ENCODE data around the gene CFTR.
"Not testable (repeated sequence)": the region's sequence is repeated elsewhere in the genome, so short reads cannot be mapped to it uniquely, and the experiment has no call there.

Gene CFTR

DNA sequence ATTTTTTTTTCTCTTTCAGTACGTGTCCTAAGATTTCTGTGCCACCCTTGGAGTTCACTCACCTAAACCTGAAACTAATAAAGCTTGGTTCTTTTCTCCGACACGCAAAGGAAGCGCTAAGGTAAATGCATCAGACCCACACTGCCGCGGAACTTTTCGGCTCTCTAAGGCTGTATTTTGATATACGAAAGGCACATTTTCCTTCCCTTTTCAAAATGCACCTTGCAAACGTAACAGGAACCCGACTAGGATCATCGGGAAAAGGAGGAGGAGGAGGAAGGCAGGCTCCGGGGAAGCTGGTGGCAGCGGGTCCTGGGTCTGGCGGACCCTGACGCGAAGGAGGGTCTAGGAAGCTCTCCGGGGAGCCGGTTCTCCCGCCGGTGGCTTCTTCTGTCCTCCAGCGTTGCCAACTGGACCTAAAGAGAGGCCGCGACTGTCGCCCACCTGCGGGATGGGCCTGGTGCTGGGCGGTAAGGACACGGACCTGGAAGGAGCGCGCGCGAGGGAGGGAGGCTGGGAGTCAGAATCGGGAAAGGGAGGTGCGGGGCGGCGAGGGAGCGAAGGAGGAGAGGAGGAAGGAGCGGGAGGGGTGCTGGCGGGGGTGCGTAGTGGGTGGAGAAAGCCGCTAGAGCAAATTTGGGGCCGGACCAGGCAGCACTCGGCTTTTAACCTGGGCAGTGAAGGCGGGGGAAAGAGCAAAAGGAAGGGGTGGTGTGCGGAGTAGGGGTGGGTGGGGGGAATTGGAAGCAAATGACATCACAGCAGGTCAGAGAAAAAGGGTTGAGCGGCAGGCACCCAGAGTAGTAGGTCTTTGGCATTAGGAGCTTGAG lies at the start of gene CFTR:
TSS of gene CFTR (plus strand) at position 801 of the 830 bp plus-strand sequence. CDS start 70 bp downstream, outside the sequence.
- no peaks in the 10 kb centered on the region for H3K36me3 ChIP-seq (ENCODE audit: control insufficient read depth in 2 of 2, insufficient read depth in 2 of 2, low read length in 2 of 2)
- peaks cover 0 to 8% of the 10 kb centered on the region in 2 donors for H3K27me3 ChIP-seq (ENCODE audit: control insufficient read depth in 1 of 2, insufficient read depth in 2 of 2, low read length in 2 of 2)
- no peaks in the 10 kb centered on the region for H3K9me3 ChIP-seq (ENCODE audit: control insufficient read depth in 2 of 2, low read length in 2 of 2)
- peaks cover 3% of the 10 kb centered on the region for H3K4me1 ChIP-seq (ENCODE audit: control insufficient read depth, insufficient read depth, low read length)
- no peak within 1 kb of the TSS for H3K27ac ChIP-seq (ENCODE audit: low read length)
- peak within 1 kb of the TSS; percentile 35 to 65 for H3K4me3 ChIP-seq (ENCODE audit: low read length in 2 of 2)
- H3K9ac ChIP-seq (ENCODE audit: low read length in 2 of 2): no peak within 1 kb of the TSS

DNA sequence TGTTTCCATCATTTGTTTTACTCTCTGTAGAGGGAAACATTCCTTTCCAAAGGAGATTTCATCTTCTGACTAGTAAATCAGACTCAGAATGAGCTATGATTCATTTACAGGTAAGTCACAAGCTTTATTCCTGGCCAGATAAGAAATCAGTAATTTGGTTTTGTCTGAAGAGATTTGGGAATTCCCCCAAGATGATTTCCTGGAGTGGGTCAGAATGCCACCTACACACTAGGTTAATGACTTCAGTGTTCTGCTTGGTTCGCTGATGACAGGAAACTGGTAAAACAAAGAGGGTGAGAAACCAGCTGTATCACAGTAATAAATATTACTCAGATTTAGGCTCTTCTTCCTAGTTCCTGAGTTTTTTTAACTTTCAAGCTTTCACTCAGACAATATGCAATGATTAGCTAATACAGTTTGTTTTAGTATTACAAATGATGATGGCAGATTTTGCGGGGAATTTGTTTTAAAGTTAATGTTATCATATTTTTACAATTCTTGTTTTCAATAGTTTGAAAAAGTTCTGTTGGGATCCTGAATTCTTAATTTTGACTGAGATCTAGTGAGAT lies 44.3 kb upstream of the CFTR start:
- no peaks in the 10 kb centered on the region for H3K9me3 ChIP-seq (ENCODE audit: control insufficient read depth in 2 of 2, low read length in 2 of 2)
- no peaks in the 10 kb centered on the region for H3K27me3 ChIP-seq (ENCODE audit: control insufficient read depth in 1 of 2, insufficient read depth in 2 of 2, low read length in 2 of 2)
- H3K36me3 ChIP-seq (ENCODE audit: control insufficient read depth in 2 of 2, insufficient read depth in 2 of 2, low read length in 2 of 2): no peaks in the 10 kb centered on the region
- H3K9ac ChIP-seq (ENCODE audit: low read length in 2 of 2): no peak overlapping the region
- no peak overlapping the region for H3K27ac ChIP-seq (ENCODE audit: low read length)
- no peak overlapping the region for H3K4me3 ChIP-seq (ENCODE audit: low read length in 2 of 2)
- no peaks in the 10 kb centered on the region for H3K4me1 ChIP-seq (ENCODE audit: control insufficient read depth, insufficient read depth, low read length)

DNA sequence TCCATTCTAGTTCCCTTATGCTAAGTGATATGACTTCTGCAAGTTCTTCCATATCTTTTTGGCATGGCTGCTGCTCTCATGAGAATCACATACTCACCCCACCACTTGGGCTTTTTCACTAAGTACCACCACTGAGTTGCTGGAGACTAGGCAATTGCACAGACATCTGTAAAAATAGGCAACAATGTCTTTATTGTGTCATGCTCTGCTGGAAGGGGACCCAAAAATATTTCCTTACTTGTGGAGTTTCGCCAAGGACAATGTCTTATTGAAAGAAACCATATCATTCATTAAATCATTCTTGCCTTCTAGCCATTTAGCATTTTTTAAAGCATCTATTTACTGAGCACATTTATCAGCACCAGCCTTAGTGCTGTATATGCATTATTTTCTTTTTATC lies 35.2 kb upstream of the CFTR start:
- no peaks in the 10 kb centered on the region for H3K36me3 ChIP-seq (ENCODE audit: control insufficient read depth in 2 of 2, insufficient read depth in 2 of 2, low read length in 2 of 2)
- no peaks in the 10 kb centered on the region for H3K27me3 ChIP-seq (ENCODE audit: control insufficient read depth in 1 of 2, insufficient read depth in 2 of 2, low read length in 2 of 2)
- H3K9me3 ChIP-seq (ENCODE audit: control insufficient read depth in 2 of 2, low read length in 2 of 2): no peaks in the 10 kb centered on the region
- H3K4me1 ChIP-seq (ENCODE audit: control insufficient read depth, insufficient read depth, low read length): no peaks in the 10 kb centered on the region
- H3K9ac ChIP-seq (ENCODE audit: low read length in 2 of 2): no peak overlapping the region
- no peak overlapping the region for H3K27ac ChIP-seq (ENCODE audit: low read length)
- no peak overlapping the region for H3K4me3 ChIP-seq (ENCODE audit: low read length in 2 of 2)

DNA sequence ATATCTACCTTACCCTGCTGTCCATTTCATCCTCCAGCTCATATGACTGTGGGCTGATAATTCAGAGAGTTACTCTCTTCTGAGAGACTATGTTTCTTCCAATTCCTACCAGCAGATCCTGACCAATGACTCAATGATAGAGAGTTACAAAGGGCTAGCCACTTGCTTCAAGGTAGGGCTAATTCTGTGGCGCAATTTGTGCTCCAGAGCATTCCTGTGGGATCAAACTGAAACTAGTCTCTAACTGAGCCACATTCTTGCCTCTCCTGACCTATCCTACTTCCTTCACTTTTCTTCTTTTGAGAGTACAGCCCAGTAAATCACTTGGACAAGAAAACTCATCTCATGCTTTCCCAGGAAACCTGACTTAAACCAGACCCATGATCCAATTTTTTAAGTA lies 34.6 kb upstream of the CFTR start:
- Histone ChIP-seq H3K27me3 (ENCODE audit: control insufficient read depth in 1 of 2, insufficient read depth in 2 of 2, low read length in 2 of 2) (no peaks in the 10 kb centered on the region), H3K9ac (ENCODE audit: low read length in 2 of 2) (no peak overlapping the region), H3K9me3 (ENCODE audit: control insufficient read depth in 2 of 2, low read length in 2 of 2) (no peaks in the 10 kb centered on the region), H3K4me1 (ENCODE audit: control insufficient read depth, insufficient read depth, low read length) (no peaks in the 10 kb centered on the region), H3K4me3 (ENCODE audit: low read length in 2 of 2) (no peak overlapping the region), H3K36me3 (ENCODE audit: control insufficient read depth in 2 of 2, insufficient read depth in 2 of 2, low read length in 2 of 2) (no peaks in the 10 kb centered on the region), H3K27ac (ENCODE audit: low read length) (no peak overlapping the region)

DNA sequence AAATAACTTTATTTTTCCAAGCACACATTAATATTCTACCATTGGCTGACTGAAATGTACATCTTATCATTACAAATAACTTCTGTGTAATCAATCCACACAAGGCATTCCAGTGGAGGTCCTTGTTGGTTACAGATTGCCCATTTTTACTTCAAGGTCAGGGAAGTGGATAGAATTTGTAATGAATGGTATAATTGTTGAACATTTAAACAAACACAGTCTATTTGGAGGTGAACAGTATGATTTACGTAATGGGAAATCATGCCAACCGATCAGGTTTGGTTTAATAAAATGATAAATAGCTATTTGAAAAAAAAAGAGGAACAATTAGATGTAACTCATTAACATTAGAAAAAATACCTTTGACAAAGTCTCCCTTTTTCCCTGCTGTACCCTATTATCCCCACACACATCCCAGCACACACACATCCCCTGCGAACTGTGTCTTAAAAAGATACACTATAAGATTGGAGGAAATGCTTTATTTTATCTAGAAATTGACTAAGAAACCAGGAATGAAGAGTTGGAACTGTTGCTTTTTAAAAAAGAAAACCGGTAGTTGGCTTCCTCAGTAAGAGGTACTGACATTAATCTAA lies 33.5 kb upstream of the CFTR start:
- Histone ChIP-seq H3K4me1 (ENCODE audit: control insufficient read depth, insufficient read depth, low read length) (no peaks in the 10 kb centered on the region), H3K9me3 (ENCODE audit: control insufficient read depth in 2 of 2, low read length in 2 of 2) (no peaks in the 10 kb centered on the region), H3K36me3 (ENCODE audit: control insufficient read depth in 2 of 2, insufficient read depth in 2 of 2, low read length in 2 of 2) (no peaks in the 10 kb centered on the region), H3K4me3 (ENCODE audit: low read length in 2 of 2) (no peak overlapping the region), H3K9ac (ENCODE audit: low read length in 2 of 2) (no peak overlapping the region), H3K27ac (ENCODE audit: low read length) (no peak overlapping the region), H3K27me3 (ENCODE audit: control insufficient read depth in 1 of 2, insufficient read depth in 2 of 2, low read length in 2 of 2) (no peaks in the 10 kb centered on the region)

DNA sequence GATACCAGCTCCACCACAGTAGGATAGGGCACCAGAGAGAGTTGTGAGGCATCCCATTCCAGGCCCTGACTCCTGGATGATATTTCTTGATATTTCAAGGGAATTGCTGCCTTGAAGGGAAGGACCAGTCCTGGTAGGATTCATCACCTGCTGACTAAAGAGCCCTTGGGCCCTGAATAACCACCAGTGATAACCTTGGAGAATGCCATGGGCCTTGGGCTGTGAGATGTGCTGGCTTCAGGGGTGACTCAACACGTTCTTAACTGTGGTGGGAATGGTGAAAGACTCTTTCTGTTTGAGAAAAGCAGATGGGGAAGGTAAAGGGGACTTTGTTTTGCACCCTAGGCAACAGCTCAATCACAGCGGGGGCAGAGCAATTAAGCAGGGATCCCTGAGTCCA lies 31.2 kb upstream of the CFTR start:
- no peaks in the 10 kb centered on the region for H3K4me1 ChIP-seq (ENCODE audit: control insufficient read depth, insufficient read depth, low read length)
- no peak overlapping the region for H3K27ac ChIP-seq (ENCODE audit: low read length)
- H3K9ac ChIP-seq (ENCODE audit: low read length in 2 of 2): no peak overlapping the region
- H3K9me3 ChIP-seq (ENCODE audit: control insufficient read depth in 2 of 2, low read length in 2 of 2): no peaks in the 10 kb centered on the region
- H3K27me3 ChIP-seq (ENCODE audit: control insufficient read depth in 1 of 2, insufficient read depth in 2 of 2, low read length in 2 of 2): no peaks in the 10 kb centered on the region
- no peaks in the 10 kb centered on the region for H3K36me3 ChIP-seq (ENCODE audit: control insufficient read depth in 2 of 2, insufficient read depth in 2 of 2, low read length in 2 of 2)
- no peak overlapping the region for H3K4me3 ChIP-seq (ENCODE audit: low read length in 2 of 2)

DNA sequence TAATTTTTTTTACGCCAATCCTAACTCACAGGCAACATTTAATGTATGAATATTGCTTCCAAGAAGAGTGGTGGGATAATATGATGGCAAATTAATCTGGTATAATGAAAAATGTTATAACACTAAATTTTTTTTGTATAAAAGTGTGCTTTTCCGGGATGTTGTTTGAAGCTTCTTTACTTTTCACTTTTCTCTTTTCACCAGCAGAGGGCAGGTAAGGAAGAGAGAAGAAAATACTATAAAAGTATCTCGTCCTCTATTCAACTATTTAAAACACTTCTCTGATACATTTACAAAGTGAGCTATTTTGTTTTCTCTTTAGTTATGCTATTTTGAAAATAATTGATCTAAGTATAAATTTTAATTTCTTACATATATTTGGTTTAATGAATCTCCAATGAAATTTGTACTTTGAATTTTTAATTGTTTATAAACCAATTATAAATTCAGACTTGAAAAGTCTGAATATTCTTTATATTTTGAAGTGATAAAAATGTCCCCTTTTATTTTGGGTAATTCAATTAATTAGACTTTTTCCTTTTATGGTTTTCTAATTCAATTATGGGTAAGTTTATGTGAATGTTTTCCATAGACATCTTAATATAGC lies 20.7 kb upstream of the CFTR start:
- Histone ChIP-seq H3K4me1 (ENCODE audit: control insufficient read depth, insufficient read depth, low read length) (no peaks in the 10 kb centered on the region), H3K4me3 (ENCODE audit: low read length in 2 of 2) (no peak overlapping the region), H3K36me3 (ENCODE audit: control insufficient read depth in 2 of 2, insufficient read depth in 2 of 2, low read length in 2 of 2) (no peaks in the 10 kb centered on the region), H3K27ac (ENCODE audit: low read length) (no peak overlapping the region), H3K27me3 (ENCODE audit: control insufficient read depth in 1 of 2, insufficient read depth in 2 of 2, low read length in 2 of 2) (no peaks in the 10 kb centered on the region), H3K9ac (ENCODE audit: low read length in 2 of 2) (no peak overlapping the region), H3K9me3 (ENCODE audit: control insufficient read depth in 2 of 2, low read length in 2 of 2) (no peaks in the 10 kb centered on the region)

DNA sequence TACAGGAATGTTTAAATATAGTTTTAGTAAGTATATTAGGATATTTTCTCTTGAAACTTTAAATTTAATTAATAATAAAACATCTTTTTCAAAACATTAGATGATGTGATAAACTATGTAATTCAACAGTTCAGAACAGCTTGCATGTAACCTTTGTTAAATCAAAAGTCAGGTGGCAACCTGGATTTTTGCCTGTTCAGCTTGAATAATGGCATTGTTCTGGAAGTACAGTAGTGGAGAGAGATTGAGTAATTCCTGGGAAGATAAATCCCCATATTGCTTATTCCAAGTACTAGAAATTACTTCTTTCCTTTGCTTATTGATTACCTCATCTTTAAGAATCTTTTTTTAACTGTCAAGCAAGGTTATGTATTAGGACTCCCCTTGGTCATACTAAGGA lies 20.1 kb upstream of the CFTR start:
- no peak overlapping the region for H3K4me3 ChIP-seq (ENCODE audit: low read length in 2 of 2)
- H3K4me1 ChIP-seq (ENCODE audit: control insufficient read depth, insufficient read depth, low read length): no peaks in the 10 kb centered on the region
- no peaks in the 10 kb centered on the region for H3K9me3 ChIP-seq (ENCODE audit: control insufficient read depth in 2 of 2, low read length in 2 of 2)
- H3K27ac ChIP-seq (ENCODE audit: low read length): no peak overlapping the region
- H3K9ac ChIP-seq (ENCODE audit: low read length in 2 of 2): no peak overlapping the region
- H3K36me3 ChIP-seq (ENCODE audit: control insufficient read depth in 2 of 2, insufficient read depth in 2 of 2, low read length in 2 of 2): no peaks in the 10 kb centered on the region
- no peaks in the 10 kb centered on the region for H3K27me3 ChIP-seq (ENCODE audit: control insufficient read depth in 1 of 2, insufficient read depth in 2 of 2, low read length in 2 of 2)

DNA sequence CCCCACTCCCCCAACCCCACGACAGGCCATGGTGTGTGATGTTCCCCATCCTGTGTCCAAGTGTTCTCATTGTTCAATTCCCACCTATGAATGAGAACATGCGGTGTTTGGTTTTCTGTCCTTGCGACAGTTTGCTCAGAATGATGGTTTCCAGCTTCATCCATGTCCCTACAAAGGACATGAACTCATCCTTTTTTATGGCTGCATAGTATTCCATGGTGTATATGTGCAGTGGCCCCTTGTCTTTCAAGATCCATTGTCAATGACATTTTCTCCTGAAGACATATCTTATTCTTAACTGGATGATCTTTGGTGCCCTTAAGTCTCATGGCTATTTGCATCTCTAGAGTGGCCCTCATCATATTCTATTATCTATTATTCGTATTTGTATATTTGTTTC lies 19.0 kb upstream of the CFTR start:
- not testable (repeated sequence) for H3K4me1 ChIP-seq (ENCODE audit: control insufficient read depth, insufficient read depth, low read length); H3K36me3 ChIP-seq (ENCODE audit: control insufficient read depth in 2 of 2, insufficient read depth in 2 of 2, low read length in 2 of 2); H3K9me3 ChIP-seq (ENCODE audit: control insufficient read depth in 2 of 2, low read length in 2 of 2); H3K27ac ChIP-seq (ENCODE audit: low read length); H3K9ac ChIP-seq (ENCODE audit: low read length in 2 of 2); H3K4me3 ChIP-seq (ENCODE audit: low read length in 2 of 2); H3K27me3 ChIP-seq (ENCODE audit: control insufficient read depth in 1 of 2, insufficient read depth in 2 of 2, low read length in 2 of 2)

DNA sequence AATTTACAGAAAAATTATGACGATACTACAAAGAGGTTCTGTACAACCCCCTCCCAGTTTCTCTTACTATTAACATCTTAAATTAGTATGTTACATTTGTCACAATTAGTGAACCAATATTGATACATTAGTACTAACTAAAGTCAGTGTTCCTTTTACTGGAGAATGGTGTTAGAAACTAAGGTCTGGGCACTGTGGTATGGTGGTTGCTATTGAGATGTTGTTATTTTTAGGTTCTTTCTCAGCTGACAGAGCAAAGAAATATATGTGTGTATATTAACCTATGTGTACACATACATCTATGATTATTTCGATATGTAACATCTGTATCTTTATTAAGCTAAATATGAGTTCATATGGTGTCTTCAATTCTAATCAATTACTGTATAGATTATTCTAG lies 11.7 kb upstream of the CFTR start:
- Histone ChIP-seq H3K9me3 (ENCODE audit: control insufficient read depth in 2 of 2, low read length in 2 of 2) (no peaks in the 10 kb centered on the region), H3K27me3 (ENCODE audit: control insufficient read depth in 1 of 2, insufficient read depth in 2 of 2, low read length in 2 of 2) (no peaks in the 10 kb centered on the region), H3K36me3 (ENCODE audit: control insufficient read depth in 2 of 2, insufficient read depth in 2 of 2, low read length in 2 of 2) (no peaks in the 10 kb centered on the region), H3K4me3 (ENCODE audit: low read length in 2 of 2) (no peak overlapping the region), H3K4me1 (ENCODE audit: control insufficient read depth, insufficient read depth, low read length) (no peaks in the 10 kb centered on the region), H3K27ac (ENCODE audit: low read length) (no peak overlapping the region), H3K9ac (ENCODE audit: low read length in 2 of 2) (no peak overlapping the region)
